Measurements from ENCODE around the gene ICAM5. TPM values are rescaled to one million over a fixed set of nuclear protein-coding genes. Genes with fewer than 3 reads are reported as not detected.

ICAM5 gene
- total and polyA plus RNA-seq, 7 donors: 0.04 to 0.22 (median 0.08) TPM; not detected in 3

DNA sequence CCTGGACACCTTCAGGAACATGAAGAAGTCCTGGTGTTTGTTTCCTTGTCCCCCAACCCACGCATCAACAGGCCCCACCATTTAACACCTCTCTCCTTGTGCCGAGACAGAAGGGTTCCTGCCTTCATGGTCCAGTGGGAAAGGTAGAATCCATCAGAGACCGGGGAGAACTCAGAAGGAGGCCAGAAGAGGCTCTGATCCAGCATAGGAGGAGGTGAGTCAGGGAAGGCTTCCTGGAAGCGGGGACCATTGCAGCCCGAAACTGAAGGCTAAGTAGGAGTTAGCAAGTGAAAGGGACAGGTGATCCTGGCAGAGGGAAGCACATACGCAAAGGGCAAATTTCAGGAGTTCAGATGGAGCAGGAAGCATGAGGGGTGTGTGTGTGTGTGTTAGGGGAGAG is 49.2 kb downstream of the ICAM5 start:
- DNase-seq: no peak
- Histone ChIP-seq H3K27me3 (ENCODE audit: insufficient read depth in 3 of 3, low read length in 2 of 3) (no peaks in the 10 kb centered on the region), H3K27ac (no peak overlapping the region), H3K4me1 (no peaks in the 10 kb centered on the region), H3K36me3 (ENCODE audit: insufficient read depth in 1 of 2, low read depth in 1 of 2) (no peaks in the 10 kb centered on the region), H3K9me3 (no peaks in the 10 kb centered on the region), H3K4me3 (no peak overlapping the region)
- 76 to 82% (median 77%) methylated on average over 6 of the region's 6 CpGs for WGBS, 3 donors
- TF ChIP-seq, protein P1, sequence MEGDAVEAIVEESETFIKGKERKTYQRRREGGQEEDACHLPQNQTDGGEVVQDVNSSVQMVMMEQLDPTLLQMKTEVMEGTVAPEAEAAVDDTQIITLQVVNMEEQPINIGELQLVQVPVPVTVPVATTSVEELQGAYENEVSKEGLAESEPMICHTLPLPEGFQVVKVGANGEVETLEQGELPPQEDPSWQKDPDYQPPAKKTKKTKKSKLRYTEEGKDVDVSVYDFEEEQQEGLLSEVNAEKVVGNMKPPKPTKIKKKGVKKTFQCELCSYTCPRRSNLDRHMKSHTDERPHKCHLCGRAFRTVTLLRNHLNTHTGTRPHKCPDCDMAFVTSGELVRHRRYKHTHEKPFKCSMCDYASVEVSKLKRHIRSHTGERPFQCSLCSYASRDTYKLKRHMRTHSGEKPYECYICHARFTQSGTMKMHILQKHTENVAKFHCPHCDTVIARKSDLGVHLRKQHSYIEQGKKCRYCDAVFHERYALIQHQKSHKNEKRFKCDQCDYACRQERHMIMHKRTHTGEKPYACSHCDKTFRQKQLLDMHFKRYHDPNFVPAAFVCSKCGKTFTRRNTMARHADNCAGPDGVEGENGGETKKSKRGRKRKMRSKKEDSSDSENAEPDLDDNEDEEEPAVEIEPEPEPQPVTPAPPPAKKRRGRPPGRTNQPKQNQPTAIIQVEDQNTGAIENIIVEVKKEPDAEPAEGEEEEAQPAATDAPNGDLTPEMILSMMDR (IDR thresholded peaks at IDR 0.05): no peak
- ATAC-seq: no peak
- intact Hi-C loops (cut with DNase I): loop anchor here in 1 of 2 donors (10.0 kb wide), 1 partner anchor 504 kb away; the partner anchor contains the start of gene PIN1

DNA sequence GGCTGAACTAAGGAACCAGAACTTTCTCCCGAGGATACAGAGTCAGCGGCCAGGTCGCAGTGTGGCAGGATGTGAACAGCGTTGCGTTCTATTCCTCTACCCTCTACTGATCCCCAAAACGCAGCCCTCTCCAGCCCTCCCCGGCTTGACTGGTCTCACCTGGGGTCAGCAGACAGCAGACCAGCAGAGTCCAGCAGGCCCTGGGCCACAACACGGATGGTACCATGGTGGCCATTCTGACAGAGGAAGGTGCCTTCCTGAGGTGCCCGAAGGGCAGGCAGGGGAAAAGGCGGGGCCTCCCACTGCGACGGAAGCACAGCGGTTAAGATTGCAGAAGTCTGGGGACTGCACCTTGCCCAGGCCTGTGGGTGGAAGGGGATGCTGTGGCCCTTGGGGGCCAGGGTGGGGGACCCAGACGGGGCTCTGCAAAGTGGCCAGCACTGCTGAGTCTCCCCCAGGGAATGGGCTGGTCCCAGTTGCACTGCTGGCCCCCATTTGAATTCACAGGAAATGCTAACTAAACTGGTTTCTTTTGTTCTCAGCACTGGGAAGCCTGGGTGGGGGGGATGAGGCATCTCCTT is 49.7 kb downstream of the ICAM5 start, which contains the start of gene ICAM3:
Gene ICAM3, minus strand, starts transcription at position 245 of the 581 bp plus-strand sequence. Its CDS starts 10 bp downstream, at position 235.
- Histone ChIP-seq H3K27ac (no peak within 1 kb of the TSS), H3K9me3 (no peaks in the 10 kb centered on the region), H3K27me3 (ENCODE audit: insufficient read depth in 3 of 3, low read length in 2 of 3) (no peaks in the 10 kb centered on the region), H3K36me3 (ENCODE audit: insufficient read depth in 1 of 2, low read depth in 1 of 2) (no peaks in the 10 kb centered on the region), H3K4me1 (no peaks in the 10 kb centered on the region), H3K4me3 (no peak within 1 kb of the TSS)
- no peak for ATAC-seq
- WGBS, 3 donors: 61 to 71% (median 64%) methylated on average over 13 to 14 of the region's 14 CpGs
- intact Hi-C loops (cut with DNase I): loop anchor here in 1 of 2 donors (10.0 kb wide), 1 partner anchor 505 kb away; the partner anchor contains the start of gene PIN1
- no peak for DNase-seq
- TF ChIP-seq, protein P1 (IDR thresholded peaks at IDR 0.05): no peak

DNA sequence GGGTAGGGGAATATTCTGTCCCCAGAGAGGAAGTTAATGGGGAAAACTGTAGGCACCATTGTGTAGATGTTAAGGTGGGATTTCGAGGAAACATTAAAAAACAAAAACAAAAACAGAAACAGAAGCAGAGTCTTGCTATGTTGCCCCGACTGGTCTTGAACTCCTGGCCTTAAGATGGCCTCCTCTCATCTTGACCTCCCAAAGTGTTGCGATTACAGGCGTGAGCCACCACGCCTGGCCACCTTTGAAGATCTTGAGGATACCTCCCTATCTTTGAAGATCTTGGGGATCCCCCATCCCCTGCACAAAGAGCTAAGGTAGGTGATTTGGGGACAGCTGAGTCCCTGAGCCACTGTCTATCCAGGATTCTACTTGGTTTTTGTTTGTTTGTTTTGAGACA is 50.2 kb downstream of the ICAM5 start:
- Histone ChIP-seq H3K27me3 (ENCODE audit: insufficient read depth in 3 of 3, low read length in 2 of 3) (no peaks in the 10 kb centered on the region), H3K27ac (no peak overlapping the region), H3K9me3 (no peaks in the 10 kb centered on the region), H3K36me3 (ENCODE audit: insufficient read depth in 1 of 2, low read depth in 1 of 2) (no peaks in the 10 kb centered on the region), H3K4me3 (no peak overlapping the region), H3K4me1 (no peaks in the 10 kb centered on the region)
- 87 to 92% (median 88%) methylated on average over 5 of the region's 5 CpGs for WGBS, 3 donors
- DNase-seq (no peak), ATAC-seq (no peak)
- intact Hi-C loops (cut with DNase I): loop anchor here in 1 of 2 donors (10.0 kb wide), 1 partner anchor 505 kb away; the partner anchor contains the start of gene PIN1
- TF ChIP-seq, protein P1 (IDR thresholded peaks at IDR 0.05): no peak

DNA sequence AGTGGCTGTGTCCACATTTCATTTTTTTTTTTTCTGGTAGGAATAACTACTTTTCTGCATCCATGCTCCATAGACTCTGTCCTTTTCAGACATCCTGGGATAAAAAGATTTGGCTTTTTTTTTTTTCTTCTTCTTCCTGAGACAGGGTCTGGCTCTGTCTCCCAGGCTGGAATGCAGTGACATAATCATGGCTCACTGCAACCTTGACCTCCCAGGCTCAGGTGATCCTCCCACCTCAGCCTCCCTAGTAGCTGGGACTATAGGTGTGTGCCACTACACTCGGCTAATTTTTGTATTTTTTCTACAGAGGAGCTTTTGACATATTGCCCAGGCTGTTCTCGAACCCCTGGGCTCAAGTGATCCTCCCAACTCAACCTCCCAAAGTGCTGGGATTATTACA is 53.7 kb downstream of the ICAM5 start:
- Histone ChIP-seq H3K27me3 (ENCODE audit: insufficient read depth in 3 of 3, low read length in 2 of 3) (no peaks in the 10 kb centered on the region), H3K27ac (no peak overlapping the region), H3K36me3 (ENCODE audit: insufficient read depth in 1 of 2, low read depth in 1 of 2) (no peaks in the 10 kb centered on the region), H3K4me1 (no peaks in the 10 kb centered on the region), H3K4me3 (no peak overlapping the region), H3K9me3 (no peaks in the 10 kb centered on the region)
- intact Hi-C loops (cut with DNase I): no loop called here
- ATAC-seq (no peak), DNase-seq (no peak)
- TF ChIP-seq, protein P1 (IDR thresholded peaks at IDR 0.05): no peak
- WGBS, 3 donors: 71 to 80% (median 74%) methylated on average over 2 of the region's 2 CpGs

Data from psoas muscle (tissue), 8 donors.